HUDEP-2 (cell line): ENCODE data around the gene SAP130.
"Not testable (repeated sequence)": the region's sequence is repeated elsewhere in the genome, so short reads cannot be mapped to it uniquely, and the experiment has no call there.

Experiments used
- DNase-seq, 76 experiments: peaks; one replicate each; lab custom pipeline; 2025; ENCODE audit not compliant: unreplicated experiment in 76 of 76; lab: John Stamatoyannopoulos, UW

SAP130 gene

GRCh38 chr2:127953849-127954248 is 74.0 kb downstream of the SAP130 start:
- no peak for DNase-seq

GRCh38 chr2:127953128-127953718 is 74.6 kb downstream of the SAP130 start:
- no peak for DNase-seq

- DNase-seq = no peak
Observed at GRCh38 chr2:127951026-127951425, 76.8 kb downstream of the SAP130 start.

- DNase-seq = no peak
Observed at GRCh38 chr2:127950264-127950663, 77.6 kb downstream of the SAP130 start.

GRCh38 chr2:127945281-127945680 is 82.6 kb downstream of the SAP130 start:
- no peak for DNase-seq

GRCh38 chr2:127943186-127943585 is 84.7 kb downstream of the SAP130 start:
- DNase-seq = no peak

GRCh38 chr2:127942002-127942401 is 85.9 kb downstream of the SAP130 start:
- no peak for DNase-seq

- DNase-seq = no peak
Observed at GRCh38 chr2:127941461-127941860, 86.4 kb downstream of the SAP130 start.

GRCh38 chr2:127940641-127941040 is 87.2 kb downstream of the SAP130 start:
- no peak for DNase-seq

- no peak for DNase-seq
Observed at GRCh38 chr2:127935337-127935736, 92.5 kb downstream of the SAP130 start.

GRCh38 chr2:127932199-127932876 is 95.5 kb downstream of the SAP130 start:
- no peak for DNase-seq

- no peak for DNase-seq
Observed at GRCh38 chr2:127929449-127929848, 98.4 kb downstream of the SAP130 start.

- no peak for DNase-seq
Observed at GRCh38 chr2:127927384-127927783, 100.5 kb downstream of the SAP130 start.

GRCh38 chr2:127917916-127918315 is 109.9 kb downstream of the SAP130 start:
- DNase-seq = no peak

- no peak for DNase-seq
Observed at GRCh38 chr2:127913808-127914457, 113.9 kb downstream of the SAP130 start.

- DNase-seq = no peak
Observed at GRCh38 chr2:127911737-127912136, 116.1 kb downstream of the SAP130 start.

GRCh38 chr2:127910415-127910814 is 117.4 kb downstream of the SAP130 start:
- DNase-seq = no peak

- no peak for DNase-seq
Observed at GRCh38 chr2:127909019-127909418, 118.8 kb downstream of the SAP130 start.

- not testable (repeated sequence) for DNase-seq
Observed at GRCh38 chr2:127907733-127908400, 120.0 kb downstream of the SAP130 start.

- DNase-seq = no peak
Observed at GRCh38 chr2:127906206-127906926, 121.5 kb downstream of the SAP130 start.
